Esophagus squamous epithelium (tissue), 5 donors: ENCODE results near the gene KCTD20. TPM values are rescaled to one million over a fixed set of nuclear protein-coding genes. Genes with fewer than 3 reads are reported as not detected.

ENCODE experiments used
- DNase-seq: peaks from one replicate; lab custom pipeline; 2025; lab: John Stamatoyannopoulos, UW
- H3K27ac ChIP-seq, 4 donors: fragments of 200-600 bp; sonication (generic); one replicate each; pipeline ENCODE4 v1.5.1; 2016 to 2019; ENCODE audit warnings: mild to moderate bottlenecking in 1 of 4
- H3K27me3 ChIP-seq, 4 donors: fragments of 200-600 bp; sonication (generic); 1 replicate in 3 of 4; 2 replicates in 1 of 4; pipeline versions ENCODE4 v1.5.1 to v1.6.0; 2017 to 2021; ENCODE audit warnings: antibody characterized with exemption in 1 of 4
- H3K36me3 ChIP-seq, 3 donors: fragments of 200-600 bp; sonication (generic); one replicate each; pipeline ENCODE4 v1.5.1; 2016 to 2019
- H3K4me1 ChIP-seq, 3 donors: fragments of 200-600 bp; sonication (generic); one replicate each; pipeline ENCODE4 v1.5.1; 2017 to 2019
- H3K4me3 ChIP-seq, 4 donors: fragments of 200-600 bp; sonication (generic); 1 replicate in 3 of 4; 2 replicates in 1 of 4; pipeline ENCODE4 v1.5.1; 2016 to 2019; ENCODE audit warnings: mild to moderate bottlenecking in 2 of 4, moderate library complexity in 1 of 4
- H3K9me3 ChIP-seq, 3 donors: fragments of 200-600 bp; sonication (generic); one replicate each; pipeline ENCODE4 v1.5.1; 2016 to 2019
- POLR2A ChIP-seq, 4 donors: fragments of 450-650 bp; IDR thresholded peaks; one replicate each; pipeline ENCODE4 v1.6.1; 2017; ENCODE audit warnings: antibody characterized with exemption in 4 of 4, mild to moderate bottlenecking in 4 of 4, moderate library complexity in 3 of 4
- WGBS, 2 donors: methylation state at CpG; one replicate each; pipeline ENCODE4 v1.1.5; 2018; 5-methylcytosine and 5-hydroxymethylcytosine counted together
- intact Hi-C: fragments of 100-400 bp; cut with DNase I; formaldehyde crosslinking; loops from one replicate; pipeline ENCODE4 v1.15.0; 2022
- total RNA-seq, 4 donors: library from RNA; depleted of rRNA; stranded (reverse); fragments of >200 nt; gene quantifications; one replicate each; pipeline ENCODE4 v1.1.0, GENCODE V29; 2016
- TF ChIP-seq, protein P1 (sequence below), 6 experiments: fragments of 450-650 bp in 4 of 6; fragments of 200-600 bp in 2 of 6; sonication (generic) in 2 of 6; IDR thresholded peaks; one replicate each; pipeline ENCODE4 v1.5.1; 2016 to 2019; ENCODE audit warnings: antibody characterized with exemption in 6 of 6, mild to moderate bottlenecking in 4 of 6, moderate library complexity in 4 of 6
- donor health status: DM: yes; HTN: yes; CAD: no.

KCTD20 gene
- total RNA-seq, 4 donors from 2014 or later, result 35.9 to 47.5 (median 41.0) TPM

DNA sequence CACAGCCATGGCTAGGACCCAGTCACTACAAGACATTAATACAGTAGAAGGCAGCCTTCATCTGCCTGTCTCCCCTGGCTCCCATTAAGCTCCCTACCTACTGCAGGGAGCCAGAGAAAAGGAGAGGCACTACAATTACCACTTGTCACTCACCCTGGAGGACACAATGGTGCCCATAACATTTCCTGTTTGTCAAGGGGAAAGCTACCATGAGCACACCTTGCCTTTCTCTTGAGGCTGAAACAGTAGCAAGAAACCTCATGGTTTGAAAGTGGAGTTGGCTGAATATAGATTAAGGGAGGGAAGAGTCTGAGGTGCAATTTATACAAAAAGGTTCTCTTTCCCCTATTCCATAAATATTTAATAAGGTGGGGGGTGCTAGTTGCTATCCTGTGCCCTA lies 76.6 kb downstream of the KCTD20 start:
- no peak for DNase-seq
- Histone ChIP-seq H3K4me1 (peaks cover 0 to 24% (median 7%) of the 10 kb centered on the region in 3 donors), H3K9me3 (no peaks in the 10 kb centered on the region), H3K27me3 (no peaks in the 10 kb centered on the region), H3K27ac (no peak overlapping the region), H3K4me3 (no peak overlapping the region), H3K36me3 (peaks cover 0 to 98% (median 7%) of the 10 kb centered on the region in 3 donors)
- intact Hi-C loops, result no loop called here
- TF ChIP-seq, protein P1, sequence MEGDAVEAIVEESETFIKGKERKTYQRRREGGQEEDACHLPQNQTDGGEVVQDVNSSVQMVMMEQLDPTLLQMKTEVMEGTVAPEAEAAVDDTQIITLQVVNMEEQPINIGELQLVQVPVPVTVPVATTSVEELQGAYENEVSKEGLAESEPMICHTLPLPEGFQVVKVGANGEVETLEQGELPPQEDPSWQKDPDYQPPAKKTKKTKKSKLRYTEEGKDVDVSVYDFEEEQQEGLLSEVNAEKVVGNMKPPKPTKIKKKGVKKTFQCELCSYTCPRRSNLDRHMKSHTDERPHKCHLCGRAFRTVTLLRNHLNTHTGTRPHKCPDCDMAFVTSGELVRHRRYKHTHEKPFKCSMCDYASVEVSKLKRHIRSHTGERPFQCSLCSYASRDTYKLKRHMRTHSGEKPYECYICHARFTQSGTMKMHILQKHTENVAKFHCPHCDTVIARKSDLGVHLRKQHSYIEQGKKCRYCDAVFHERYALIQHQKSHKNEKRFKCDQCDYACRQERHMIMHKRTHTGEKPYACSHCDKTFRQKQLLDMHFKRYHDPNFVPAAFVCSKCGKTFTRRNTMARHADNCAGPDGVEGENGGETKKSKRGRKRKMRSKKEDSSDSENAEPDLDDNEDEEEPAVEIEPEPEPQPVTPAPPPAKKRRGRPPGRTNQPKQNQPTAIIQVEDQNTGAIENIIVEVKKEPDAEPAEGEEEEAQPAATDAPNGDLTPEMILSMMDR (IDR thresholded peaks at IDR 0.05), result no peak
- no peak for TF ChIP-seq POLR2A (IDR thresholded peaks at IDR 0.05)

DNA sequence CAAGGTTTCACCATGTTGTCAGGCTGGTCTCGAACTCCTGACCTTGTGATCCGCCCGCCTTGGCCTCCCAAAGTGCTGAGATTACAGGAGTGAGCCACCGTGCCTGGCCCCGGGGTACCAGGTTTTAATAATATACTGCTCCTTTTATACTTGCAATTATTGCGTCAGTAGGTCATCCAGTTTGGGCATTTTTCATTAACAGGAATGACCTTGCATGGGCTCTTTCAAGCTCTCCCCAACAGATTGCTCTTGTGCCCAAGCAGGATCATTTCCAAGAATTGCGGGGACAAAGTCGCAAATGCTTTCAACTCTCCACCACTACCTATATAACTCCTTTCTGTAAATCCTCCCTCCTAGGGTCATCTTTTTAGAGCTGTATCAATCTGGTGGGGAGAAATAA lies 80.7 kb downstream of the KCTD20 start:
- no peak overlapping the region for H3K27ac ChIP-seq
- H3K36me3 ChIP-seq, result peaks cover 0 to 87% (median 7%) of the 10 kb centered on the region in 3 donors
- H3K9me3 ChIP-seq, result no peaks in the 10 kb centered on the region
- no peaks in the 10 kb centered on the region for H3K27me3 ChIP-seq
- H3K4me1 ChIP-seq, result peaks cover 5 to 22% (median 6%) of the 10 kb centered on the region in 3 donors
- 91 to 96% methylated on average over 8 of the region's 8 CpGs for WGBS, 2 donors
- intact Hi-C loops, result no loop called here
- no peak overlapping the region for H3K4me3 ChIP-seq
- no peak for TF ChIP-seq POLR2A (IDR thresholded peaks at IDR 0.05)
- TF ChIP-seq, protein P1 (IDR thresholded peaks at IDR 0.05), result no peak
- no peak for DNase-seq

DNA sequence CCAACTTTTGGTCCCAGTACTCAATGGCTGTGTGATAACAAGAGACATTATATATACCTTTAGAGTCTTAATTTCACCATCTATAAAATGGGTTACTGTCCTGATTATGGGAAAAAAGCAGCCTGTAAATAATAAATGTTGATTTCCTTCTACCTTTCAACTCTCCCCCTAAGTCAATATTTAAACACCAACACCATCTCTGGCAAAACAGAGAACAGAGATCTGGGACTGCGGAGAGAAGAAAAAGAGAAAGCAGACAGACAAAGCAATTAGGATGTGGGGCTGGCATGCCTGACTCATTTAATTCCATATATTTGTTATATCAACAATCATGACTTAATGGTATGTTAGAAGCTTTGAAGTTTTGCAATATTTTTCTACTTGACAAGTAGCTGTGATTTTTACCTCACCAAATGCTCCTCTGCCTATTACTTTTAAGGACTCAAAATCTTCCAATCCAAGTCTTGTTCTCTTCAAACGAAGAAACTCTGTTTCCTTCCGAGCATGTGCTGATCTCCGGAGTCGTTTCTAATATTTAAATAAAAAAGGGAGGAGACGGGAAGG lies 81.2 kb downstream of the KCTD20 start:
- H3K27ac ChIP-seq, result no peak overlapping the region
- no peak for TF ChIP-seq POLR2A (IDR thresholded peaks at IDR 0.05)
- TF ChIP-seq, protein P1 (IDR thresholded peaks at IDR 0.05), result no peak
- no peak for DNase-seq
- H3K36me3 ChIP-seq, result peaks cover 0 to 87% (median 7%) of the 10 kb centered on the region in 3 donors
- H3K4me1 ChIP-seq, result peaks cover 5 to 22% (median 6%) of the 10 kb centered on the region in 3 donors
- intact Hi-C loops, result no loop called here
- H3K9me3 ChIP-seq, result no peaks in the 10 kb centered on the region
- WGBS, 2 donors, result 70 to 85% methylated on average over 6 of the region's 6 CpGs
- H3K4me3 ChIP-seq, result no peak overlapping the region
- no peaks in the 10 kb centered on the region for H3K27me3 ChIP-seq

DNA sequence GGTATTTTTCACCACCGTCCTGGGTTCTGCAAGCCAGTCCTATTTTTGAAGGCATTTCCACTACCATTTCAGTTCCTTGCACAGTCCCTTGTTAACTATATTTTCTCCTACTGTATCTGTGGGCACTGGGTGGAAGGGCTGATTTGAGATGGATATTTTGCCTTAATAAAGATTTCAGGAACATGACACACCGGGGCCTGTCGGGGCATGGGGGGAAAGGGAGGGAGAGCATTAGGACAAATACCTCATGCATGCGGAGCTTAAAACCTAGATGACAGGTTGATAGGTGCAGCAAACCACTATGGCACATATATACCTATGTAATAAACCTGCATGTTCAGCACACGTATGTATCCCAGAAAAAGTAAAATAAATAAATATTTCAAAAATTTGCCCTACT lies 82.1 kb downstream of the KCTD20 start:
- H3K27me3 ChIP-seq, result no peaks in the 10 kb centered on the region
- peaks cover 5 to 22% (median 6%) of the 10 kb centered on the region in 3 donors for H3K4me1 ChIP-seq
- H3K9me3 ChIP-seq, result no peaks in the 10 kb centered on the region
- intact Hi-C loops, result no loop called here
- peak overlapping the region in 1 of 4 donors; percentile 23 for H3K27ac ChIP-seq
- no peak for DNase-seq
- TF ChIP-seq, protein P1 (IDR thresholded peaks at IDR 0.05), result no peak
- TF ChIP-seq POLR2A (IDR thresholded peaks at IDR 0.05), result no peak
- H3K4me3 ChIP-seq, result no peak overlapping the region
- 53 to 62% methylated on average over 5 of the region's 5 CpGs for WGBS, 2 donors
- peaks cover 0 to 87% (median 7%) of the 10 kb centered on the region in 3 donors for H3K36me3 ChIP-seq

DNA sequence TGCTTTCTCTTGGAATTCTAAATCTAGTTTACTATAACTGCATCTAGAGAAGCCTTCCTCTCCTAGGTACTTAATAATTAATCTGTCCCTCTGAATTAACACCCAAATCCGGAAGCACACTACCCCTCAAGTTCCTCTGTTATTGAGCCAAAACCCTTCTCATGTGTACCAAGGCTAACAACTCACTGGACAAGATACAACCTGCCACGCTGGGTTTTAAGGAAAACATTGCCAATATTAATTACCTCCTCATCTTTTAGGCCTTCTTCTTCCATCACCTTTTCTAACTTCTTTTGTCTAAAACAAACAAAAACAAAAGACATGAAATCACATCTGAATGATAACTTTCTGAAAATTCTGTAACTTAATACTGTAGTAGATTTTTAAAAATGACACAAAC lies 82.5 kb downstream of the KCTD20 start:
- WGBS, 2 donors, result 31 to 45% methylated on average over 2 of the region's 2 CpGs

More for the DNA sequence above, 82.5 kb downstream of the KCTD20 start:
- no peak for DNase-seq
- intact Hi-C loops, result no loop called here
- H3K9me3 ChIP-seq, result no peaks in the 10 kb centered on the region
- peaks cover 0 to 87% (median 7%) of the 10 kb centered on the region in 3 donors for H3K36me3 ChIP-seq
- no peak overlapping the region for H3K4me3 ChIP-seq
- H3K27ac ChIP-seq, result peak overlapping the region in 1 of 4 donors; percentile 23
- no peak for TF ChIP-seq POLR2A (IDR thresholded peaks at IDR 0.05)
- TF ChIP-seq, protein P1 (IDR thresholded peaks at IDR 0.05), result no peak
- H3K4me1 ChIP-seq, result peaks cover 5 to 22% (median 6%) of the 10 kb centered on the region in 3 donors
- no peaks in the 10 kb centered on the region for H3K27me3 ChIP-seq
